K562 (cell line): Measurements from ENCODE around the gene HAUS5. TPM values are rescaled to one million over a fixed set of nuclear protein-coding genes. Genes with fewer than 3 reads are reported as not detected.
A peak's percentile ranks its signal among the peaks of the same experiment; 100 is the strongest.

Experiments used
- ADNP ChIP-seq: fragments of 200-800 bp; sonication (Bioruptor generic); IDR thresholded peaks from 2 replicates; pipeline ENCODE4 v1.6.1; 2016; ENCODE audit warnings: missing genetic modification characterization, missing compliant biosample characterization
- CCAR2 ChIP-seq: fragments of 200-400 bp; formaldehyde crosslinking; IDR thresholded peaks from 2 replicates; pipeline ENCODE4 v1.6.1; 2017; ENCODE audit warnings: mild to moderate bottlenecking, low read depth, low read length
- COPS2 ChIP-seq: fragments of 450-650 bp; conservative IDR thresholded peaks from 2 replicates; pipeline ENCODE4 v1.6.1; 2016; ENCODE audit warnings: mild to moderate bottlenecking, moderate library complexity
- E2F1 ChIP-seq: sonication (generic); formaldehyde crosslinking; IDR thresholded peaks from 2 replicates; pipeline ENCODE4 v1.8.1; 2023; ENCODE audit warnings: mild to moderate bottlenecking, missing genetic modification reagents, moderate library complexity
- E2F3 ChIP-seq: fragments of 250-450 bp; sonication (Bioruptor Pico); IDR thresholded peaks from 2 replicates; pipeline ENCODE4 v1.4.0; 2020; ENCODE audit warnings: mild to moderate bottlenecking
- FOXP1 ChIP-seq: sonication (generic); formaldehyde crosslinking; IDR thresholded peaks from 2 replicates; pipeline ENCODE4 v1.8.0; 2022; ENCODE audit warnings: mild to moderate bottlenecking, missing genetic modification reagents
- GTF3C2 ChIP-seq: IDR thresholded peaks from 3 replicates; pipeline ENCODE4 v1.6.1; 2011; ENCODE audit warnings: borderline replicate concordance, mild to moderate bottlenecking, moderate library complexity; ENCODE audit not compliant: insufficient read length; ENCODE audit errors: extremely low read depth
- HNRNPLL ChIP-seq: fragments of 200-400 bp; formaldehyde crosslinking; IDR thresholded peaks from 2 replicates; pipeline ENCODE4 v1.6.1; 2017; ENCODE audit warnings: low read length, low read depth, mild to moderate bottlenecking; ENCODE audit not compliant: poor library complexity, severe bottlenecking
- MBD1 ChIP-seq: fragments of 250-450 bp; sonication (Bioruptor Pico); IDR thresholded peaks from 2 replicates; pipeline ENCODE4 v1.8.0; 2022; ENCODE audit warnings: inconsistent platforms
- MCM2 ChIP-seq: fragments of 450-650 bp; IDR thresholded peaks from 2 replicates; pipeline ENCODE4 v1.6.1; 2017; ENCODE audit warnings: low read depth, mild to moderate bottlenecking
- MYNN ChIP-seq, 2 experiments: sonication (generic); formaldehyde crosslinking in 1 of 2; IDR thresholded peaks; 2 replicates each; pipeline versions ENCODE4 v1.5.0 to v1.6.1; 2016 to 2020; ENCODE audit warnings: antibody characterized with exemption in 1 of 2, missing genetic modification reagents in 1 of 2
- POLR2A ChIP-seq: fragments of 450-650 bp; conservative IDR thresholded peaks from 2 replicates; pipeline ENCODE4 v1.6.1; 2016
- SNRNP70 ChIP-seq: fragments of 200-400 bp; formaldehyde crosslinking; optimal IDR thresholded peaks from 2 replicates; pipeline ENCODE3; 2017; ENCODE audit warnings: low read depth, low read length
- VEZF1 ChIP-seq: fragments of 200-800 bp; sonication (Bioruptor generic); IDR thresholded peaks from 2 replicates; pipeline ENCODE4 v1.6.1; 2017; ENCODE audit warnings: missing genetic modification characterization, missing compliant biosample characterization
- ZBTB1 ChIP-seq: sonication (generic); formaldehyde crosslinking; IDR thresholded peaks from 2 replicates; pipeline ENCODE4 v1.8.1; 2023; ENCODE audit warnings: missing genetic modification reagents, low read depth, mild to moderate bottlenecking, borderline replicate concordance
- ZBTB49 ChIP-seq: sonication (generic); formaldehyde crosslinking; IDR thresholded peaks from 2 replicates; pipeline ENCODE4 v1.8.0; 2022; ENCODE audit warnings: missing genetic modification reagents, mild to moderate bottlenecking, borderline replicate concordance
- ZNF75A ChIP-seq: fragments of 450-650 bp; formaldehyde crosslinking; IDR thresholded peaks from 2 replicates; pipeline ENCODE4 v1.4.0; 2020; ENCODE audit warnings: mild to moderate bottlenecking
- polyA plus RNA-seq, 8 experiments: library from polyadenylated mRNA; depleted of rRNA in 4 of 8; stranded (reverse) in 5 of 8; unstranded in 3 of 8; fragments of >200 nt; fragmentation: Nextera tagmentation in 2 of 8; fragmentation: Illumina TruSeq in 1 of 8; extraction: Ambion mirVana in 2 of 8; extraction: Trizol in 1 of 8; gene quantifications; 2 replicates each; pipeline versions ENCODE4 v1.2.1 to v1.2.3, GENCODE V29; 2011 to 2014; ENCODE audit warnings: inconsistent platforms in 1 of 8, missing spikeins in 1 of 8
- total RNA-seq, 7 experiments: library from RNA; depleted of rRNA in 6 of 7; stranded (reverse); fragments of >200 nt in 6 of 7; fragmentation: Illumina TruSeq in 2 of 7; extraction: Trizol in 2 of 7; gene quantifications; 2 replicates each; pipeline versions ENCODE4 v1.2.1 to v1.2.3, GENCODE V29; 2011 to 2021; ENCODE audit warnings: low replicate concordance in 1 of 7

The HAUS5 gene
- total and polyA plus RNA-seq, 9 of the 15 experiments (the other 6 are each of a cell fraction or from before 2014, with no cell fraction given) = 3.5 to 41.3 (median 14.2) TPM

GRCh38 chr19:35648017-35648961 lies 35.8 kb downstream of the HAUS5 start, which contains the start of gene COX6B1 (continued):
- TF ChIP-seq MBD1 (no peak), COPS2 (no peak), ADNP (no peak), SNRNP70 (no peak), FOXP1 (CRISPR knock-in tag) (no peak), MCM2 (no peak), E2F3 (CRISPR knock-in tag) (no peak), GTF3C2 (no peak), ZNF75A (no peak), VEZF1 (CRISPR knock-in tag) (peak; percentile 62), ZBTB49 (no peak), CCAR2 (no peak), MYNN (IDR thresholded peaks at IDR 0.05) (no peak), MYNN (CRISPR knock-in tag; IDR thresholded peaks at IDR 0.05) (no peak), ZBTB1 (CRISPR knock-in tag) (no peak), E2F1 (CRISPR knock-in tag) (no peak), POLR2A (peak; percentile 95), HNRNPLL (no peak)
